Measurements from ENCODE around the gene LRIT1. TPM values are rescaled to one million over a fixed set of nuclear protein-coding genes. Genes with fewer than 3 reads are reported as not detected.

Gene LRIT1
- polyA plus RNA-seq, 1 donor = not detected

GRCh38 chr10:84193846-84194423 is 47.4 kb downstream of the LRIT1 start:
- no CpG with 5 or more reads among the region's 5 CpGs for WGBS (ENCODE audit: insufficient coverage, low lambda C conversion rate)
- peak overlapping the region; percentile 12 for H3K4me3 ChIP-seq (ENCODE audit: low read length)
- peaks cover 4% of the 10 kb centered on the region for H3K9me3 ChIP-seq (ENCODE audit: control insufficient read depth, low read depth, low read length)
- no peaks in the 10 kb centered on the region for H3K36me3 ChIP-seq (ENCODE audit: control insufficient read depth, insufficient read depth, low read length)
- peaks cover 43% of the 10 kb centered on the region for H3K27me3 ChIP-seq (ENCODE audit: control insufficient read depth, insufficient read depth, low read length)
- peaks cover 30% of the 10 kb centered on the region for H3K4me1 ChIP-seq (ENCODE audit: control insufficient read depth, insufficient read depth, low read length)
- peak in 1 of 2 donors; percentile 15 for DNase-seq
- no peak overlapping the region for H3K27ac ChIP-seq (ENCODE audit: low read length)

GRCh38 chr10:84193327-84193726 is 48.0 kb downstream of the LRIT1 start:
- peaks cover 43% of the 10 kb centered on the region for H3K27me3 ChIP-seq (ENCODE audit: control insufficient read depth, insufficient read depth, low read length)
- no peaks in the 10 kb centered on the region for H3K36me3 ChIP-seq (ENCODE audit: control insufficient read depth, insufficient read depth, low read length)
- H3K4me3 ChIP-seq (ENCODE audit: low read length) = no peak overlapping the region
- no peak overlapping the region for H3K27ac ChIP-seq (ENCODE audit: low read length)
- no peak for DNase-seq
- H3K9me3 ChIP-seq (ENCODE audit: control insufficient read depth, low read depth, low read length) = peaks cover 4% of the 10 kb centered on the region
- peaks cover 25% of the 10 kb centered on the region for H3K4me1 ChIP-seq (ENCODE audit: control insufficient read depth, insufficient read depth, low read length)
- 100% methylated on average over 1 of the region's 2 CpGs for WGBS (ENCODE audit: insufficient coverage, low lambda C conversion rate)

- no peak for DNase-seq
- no peak overlapping the region for H3K27ac ChIP-seq (ENCODE audit: low read length)
- peaks cover 13% of the 10 kb centered on the region for H3K4me1 ChIP-seq (ENCODE audit: control insufficient read depth, insufficient read depth, low read length)
- no CpG with 5 or more reads among the region's 5 CpGs for WGBS (ENCODE audit: insufficient coverage, low lambda C conversion rate)
- no peaks in the 10 kb centered on the region for H3K36me3 ChIP-seq (ENCODE audit: control insufficient read depth, insufficient read depth, low read length)
- H3K27me3 ChIP-seq (ENCODE audit: control insufficient read depth, insufficient read depth, low read length) = peaks cover 32% of the 10 kb centered on the region
- no peak overlapping the region for H3K4me3 ChIP-seq (ENCODE audit: low read length)
- H3K9me3 ChIP-seq (ENCODE audit: control insufficient read depth, low read depth, low read length) = peaks cover 10% of the 10 kb centered on the region
Measured at GRCh38 chr10:84191106-84191505, 50.2 kb downstream of the LRIT1 start.

GRCh38 chr10:84190621-84191020 is 50.7 kb downstream of the LRIT1 start:
- Histone ChIP-seq H3K36me3 (ENCODE audit: control insufficient read depth, insufficient read depth, low read length) (no peaks in the 10 kb centered on the region), H3K4me1 (ENCODE audit: control insufficient read depth, insufficient read depth, low read length) (peaks cover 10% of the 10 kb centered on the region), H3K9me3 (ENCODE audit: control insufficient read depth, low read depth, low read length) (peaks cover 10% of the 10 kb centered on the region), H3K4me3 (ENCODE audit: low read length) (no peak overlapping the region), H3K27me3 (ENCODE audit: control insufficient read depth, insufficient read depth, low read length) (peaks cover 27% of the 10 kb centered on the region), H3K27ac (ENCODE audit: low read length) (no peak overlapping the region)
- no CpG with 5 or more reads among the region's 3 CpGs for WGBS (ENCODE audit: insufficient coverage, low lambda C conversion rate)
- no peak for DNase-seq

GRCh38 chr10:84188815-84189214 is 52.5 kb downstream of the LRIT1 start:
- H3K27me3 ChIP-seq (ENCODE audit: control insufficient read depth, insufficient read depth, low read length) = peaks cover 11% of the 10 kb centered on the region
- no peak overlapping the region for H3K4me3 ChIP-seq (ENCODE audit: low read length)
- H3K27ac ChIP-seq (ENCODE audit: low read length) = no peak overlapping the region
- H3K9me3 ChIP-seq (ENCODE audit: control insufficient read depth, low read depth, low read length) = peaks cover 6% of the 10 kb centered on the region
- H3K4me1 ChIP-seq (ENCODE audit: control insufficient read depth, insufficient read depth, low read length) = no peaks in the 10 kb centered on the region
- H3K36me3 ChIP-seq (ENCODE audit: control insufficient read depth, insufficient read depth, low read length) = no peaks in the 10 kb centered on the region
- DNase-seq = no peak
- no CpG with 5 or more reads among the region's 3 CpGs for WGBS (ENCODE audit: insufficient coverage, low lambda C conversion rate)

- Histone ChIP-seq H3K4me3 (ENCODE audit: low read length) (no peak overlapping the region), H3K4me1 (ENCODE audit: control insufficient read depth, insufficient read depth, low read length) (no peaks in the 10 kb centered on the region), H3K36me3 (ENCODE audit: control insufficient read depth, insufficient read depth, low read length) (no peaks in the 10 kb centered on the region), H3K27ac (ENCODE audit: low read length) (no peak overlapping the region), H3K9me3 (ENCODE audit: control insufficient read depth, low read depth, low read length) (peaks cover 10% of the 10 kb centered on the region), H3K27me3 (ENCODE audit: control insufficient read depth, insufficient read depth, low read length) (no peaks in the 10 kb centered on the region)
- no CpG with 5 or more reads among the region's 11 CpGs for WGBS (ENCODE audit: insufficient coverage, low lambda C conversion rate)
- no peak for DNase-seq
Measured at GRCh38 chr10:84185526-84186175, 55.7 kb downstream of the LRIT1 start.

GRCh38 chr10:84184517-84184916 is 56.8 kb downstream of the LRIT1 start:
- no peaks in the 10 kb centered on the region for H3K36me3 ChIP-seq (ENCODE audit: control insufficient read depth, insufficient read depth, low read length)
- no peaks in the 10 kb centered on the region for H3K4me1 ChIP-seq (ENCODE audit: control insufficient read depth, insufficient read depth, low read length)
- no peak overlapping the region for H3K4me3 ChIP-seq (ENCODE audit: low read length)
- 64% methylated on average over 2 of the region's 4 CpGs for WGBS (ENCODE audit: insufficient coverage, low lambda C conversion rate)
- peaks cover 10% of the 10 kb centered on the region for H3K9me3 ChIP-seq (ENCODE audit: control insufficient read depth, low read depth, low read length)
- no peak for DNase-seq
- no peak overlapping the region for H3K27ac ChIP-seq (ENCODE audit: low read length)
- no peaks in the 10 kb centered on the region for H3K27me3 ChIP-seq (ENCODE audit: control insufficient read depth, insufficient read depth, low read length)

- Histone ChIP-seq H3K27ac (ENCODE audit: low read length) (no peak overlapping the region), H3K27me3 (ENCODE audit: control insufficient read depth, insufficient read depth, low read length) (no peaks in the 10 kb centered on the region), H3K9me3 (ENCODE audit: control insufficient read depth, low read depth, low read length) (peaks cover 6% of the 10 kb centered on the region), H3K4me3 (ENCODE audit: low read length) (no peak overlapping the region), H3K36me3 (ENCODE audit: control insufficient read depth, insufficient read depth, low read length) (no peaks in the 10 kb centered on the region), H3K4me1 (ENCODE audit: control insufficient read depth, insufficient read depth, low read length) (no peaks in the 10 kb centered on the region)
- WGBS (ENCODE audit: insufficient coverage, low lambda C conversion rate) = no CpG with 5 or more reads among the region's 5 CpGs
- no peak for DNase-seq
Measured at GRCh38 chr10:84181631-84182030, 59.7 kb downstream of the LRIT1 start.

Other genes starting within 250 kb of the LRIT1 start
- gene GHITM, start 102.0 kb downstream of the LRIT1 start, polyA plus RNA-seq = 135 TPM
- gene GPR15LG, start 67.7 kb downstream of the LRIT1 start, polyA plus RNA-seq = 1.4 TPM
- gene CDHR1, start 47.0 kb downstream of the LRIT1 start, polyA plus RNA-seq = 0.42 TPM
- not detected for gene LRIT2, start 16.0 kb downstream of the LRIT1 start, polyA plus RNA-seq
- 0.27 TPM for gene RGR, start 3.5 kb upstream of the LRIT1 start, polyA plus RNA-seq
- 16.9 TPM for gene CCSER2, start 87.0 kb upstream of the LRIT1 start, polyA plus RNA-seq